Erythroblast (primary cell): ENCODE measurements around the gene MED25.

Experiments used
- DNase-seq, 2 experiments: peaks; one replicate each; lab custom pipeline; 2025; lab: John Stamatoyannopoulos, UW
- GATA1 ChIP-seq: IDR thresholded peaks from 2 replicates; pipeline ENCODE4 v1.6.1; 2011; ENCODE audit warnings: low read depth, mild to moderate bottlenecking, control low read depth, low read length, moderate library complexity
- POLR2A ChIP-seq: IDR thresholded peaks from 2 replicates; pipeline ENCODE4 v1.6.1; 2011; ENCODE audit warnings: mild to moderate bottlenecking, low read length

MED25 gene

DNA sequence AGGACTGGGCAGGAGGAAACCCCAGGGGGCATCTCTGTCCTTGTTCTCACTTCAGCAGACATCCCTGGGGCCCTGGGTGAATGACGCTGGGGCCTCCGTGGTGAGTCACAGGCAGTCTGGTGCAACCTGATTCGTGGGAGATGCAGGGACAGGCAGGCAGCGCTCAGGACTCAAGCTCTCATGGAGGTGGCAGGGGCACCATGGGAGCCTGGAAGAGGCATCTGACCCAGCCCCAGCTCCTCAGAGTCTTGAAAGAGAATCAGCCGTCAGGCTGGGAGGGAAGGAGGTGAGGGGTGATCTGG, 18.9 kb downstream of the MED25 start:
- no peak for DNase-seq
- TF ChIP-seq POLR2A (no peak), GATA1 (no peak)

DNA sequence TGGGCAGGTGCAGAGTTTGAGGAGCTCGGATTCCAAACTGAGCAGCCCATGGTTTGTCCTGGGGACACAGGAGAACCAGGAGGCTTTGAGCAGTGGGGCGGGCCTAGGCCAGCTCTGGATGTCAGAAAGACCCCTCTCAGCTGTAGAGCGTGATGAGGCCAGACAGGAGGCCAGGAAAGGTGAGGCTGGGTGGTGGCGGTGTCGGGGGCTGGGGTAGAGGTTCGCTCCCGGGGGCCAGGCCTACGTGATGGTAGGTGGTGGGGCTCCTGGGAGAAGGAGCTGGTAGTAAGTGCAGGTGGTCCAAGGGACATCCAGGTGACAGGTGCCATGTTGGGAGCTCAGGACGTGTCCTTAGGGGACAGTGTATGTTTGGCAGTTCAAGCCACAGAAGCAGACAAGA, 19.3 kb downstream of the MED25 start:
- DNase-seq = no peak
- TF ChIP-seq POLR2A (no peak), GATA1 (no peak)

DNA sequence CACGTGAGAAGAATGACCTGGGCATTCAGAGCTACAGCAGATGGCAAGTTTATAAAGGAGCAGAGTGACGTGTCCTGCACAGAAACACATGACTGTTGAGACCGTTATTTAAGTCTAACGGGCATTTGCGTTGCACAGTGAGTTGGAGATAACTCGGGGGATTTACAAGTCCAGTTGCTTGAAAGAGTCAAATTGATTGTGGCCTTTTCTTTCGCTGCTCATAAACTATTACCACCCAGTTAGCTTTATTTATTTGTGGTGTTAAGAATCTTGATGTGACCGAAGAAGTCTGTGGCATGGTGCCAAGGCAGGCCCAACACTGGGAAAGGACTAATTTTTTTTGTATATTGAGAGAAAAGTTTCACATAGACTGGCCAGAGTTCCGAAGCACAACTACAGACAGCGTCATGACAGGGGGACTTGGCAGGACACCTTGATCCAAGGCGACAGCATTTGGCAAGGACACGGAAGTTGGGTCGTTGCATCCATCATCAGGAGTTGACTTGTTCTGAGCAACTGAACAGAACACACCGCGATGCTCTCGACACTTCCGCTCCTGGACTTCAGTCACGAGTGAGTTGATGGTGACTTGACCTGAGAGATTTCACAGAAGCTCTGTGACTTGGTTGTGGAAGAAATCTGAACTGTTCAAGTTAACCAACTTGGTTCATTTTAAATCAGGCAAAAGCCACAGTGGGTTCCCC, 20.9 kb downstream of the MED25 start:
- no peak for DNase-seq
- TF ChIP-seq GATA1 (no peak), POLR2A (peak; percentile 27)

DNA sequence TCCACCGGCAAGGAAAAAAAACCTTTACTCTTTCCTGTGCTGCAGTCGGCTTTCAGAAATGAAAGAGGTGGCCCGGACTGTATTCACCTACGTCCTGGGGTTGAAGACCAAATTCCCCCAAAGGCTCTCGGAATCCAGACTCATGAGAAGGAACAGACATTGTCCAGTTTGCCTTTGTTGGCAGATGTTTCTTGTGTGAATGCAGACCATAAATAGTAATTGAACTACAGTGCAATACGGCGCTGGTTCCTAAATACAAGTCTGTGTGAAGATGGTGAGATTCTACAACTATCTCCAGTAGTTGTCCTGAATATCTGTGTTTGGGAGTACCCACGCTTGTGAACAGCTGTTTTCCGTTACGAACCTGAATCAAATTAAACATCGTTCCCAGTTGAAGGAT, 21.6 kb downstream of the MED25 start:
- no peak for TF ChIP-seq POLR2A
- TF ChIP-seq GATA1 = no peak
- DNase-seq = no peak

DNA sequence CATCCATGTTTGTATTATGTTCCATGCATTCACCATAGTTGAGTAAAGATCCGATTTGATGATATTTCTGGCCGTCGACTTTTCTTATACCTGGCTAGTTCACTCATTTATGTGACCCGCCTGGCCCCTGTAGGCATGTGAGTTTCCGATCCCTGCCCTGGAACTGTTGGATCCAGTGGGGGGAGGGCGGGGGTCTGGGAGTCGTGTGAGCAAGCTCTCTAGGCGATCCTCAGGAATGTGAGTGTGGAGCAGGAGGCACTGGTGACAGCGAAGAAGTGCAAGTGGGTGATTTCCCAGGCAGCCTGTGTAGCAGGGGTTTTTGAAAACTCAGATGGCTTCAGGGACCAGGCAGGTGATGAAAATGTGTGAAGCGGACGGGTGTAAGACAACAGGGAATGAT, 22.2 kb downstream of the MED25 start:
- TF ChIP-seq GATA1 = no peak
- TF ChIP-seq POLR2A = no peak

DNA sequence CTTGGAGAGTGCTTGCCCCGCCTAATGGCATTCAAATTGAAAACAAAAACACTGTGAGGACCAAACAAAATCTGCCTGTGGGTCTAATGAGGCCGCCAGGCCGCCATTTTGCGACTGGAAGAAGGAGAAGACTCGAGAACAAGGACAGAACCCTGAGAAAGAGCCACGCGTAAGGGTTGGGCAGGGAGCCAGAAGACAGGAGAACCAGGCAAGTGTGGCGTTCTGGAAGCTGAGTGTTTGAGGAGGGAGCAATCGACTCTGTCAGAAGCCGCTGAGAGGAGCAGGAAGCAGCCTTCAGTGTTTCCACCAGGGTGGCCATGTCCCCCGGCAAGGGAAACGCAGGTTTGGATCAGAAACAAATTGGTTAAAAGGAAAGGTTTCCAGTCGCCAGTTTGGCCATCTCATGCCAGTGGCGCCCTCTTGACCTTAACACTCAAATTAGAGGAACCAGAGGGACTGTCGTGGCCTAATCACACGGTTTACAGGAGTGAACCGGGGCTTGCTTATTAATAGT, 22.7 kb downstream of the MED25 start:
- TF ChIP-seq GATA1 = no peak
- TF ChIP-seq POLR2A = no peak
- no peak for DNase-seq

More for the DNA sequence above, 22.2 kb downstream of the MED25 start:
- DNase-seq = no peak

DNA sequence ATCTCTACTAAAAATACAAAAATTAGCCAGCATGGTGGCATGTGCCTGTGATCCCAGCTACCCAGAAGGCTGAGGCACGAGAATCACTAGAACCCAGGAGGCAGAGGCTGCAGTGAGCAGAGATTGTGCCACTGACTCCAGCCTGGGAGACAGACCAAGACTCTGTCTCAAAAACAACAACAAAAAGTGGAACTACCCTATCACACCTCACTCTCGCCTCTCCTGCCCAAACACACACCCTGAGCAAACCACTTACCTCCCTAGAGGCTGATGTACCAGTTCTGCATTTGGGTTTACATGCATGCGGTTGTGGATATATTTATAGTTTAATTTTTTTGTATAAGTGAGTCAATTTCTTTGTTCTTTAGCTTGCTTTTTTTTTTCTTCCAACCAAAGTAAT, 25.2 kb downstream of the MED25 start:
- no peak for DNase-seq
- TF ChIP-seq POLR2A = no peak
- no peak for TF ChIP-seq GATA1

DNA sequence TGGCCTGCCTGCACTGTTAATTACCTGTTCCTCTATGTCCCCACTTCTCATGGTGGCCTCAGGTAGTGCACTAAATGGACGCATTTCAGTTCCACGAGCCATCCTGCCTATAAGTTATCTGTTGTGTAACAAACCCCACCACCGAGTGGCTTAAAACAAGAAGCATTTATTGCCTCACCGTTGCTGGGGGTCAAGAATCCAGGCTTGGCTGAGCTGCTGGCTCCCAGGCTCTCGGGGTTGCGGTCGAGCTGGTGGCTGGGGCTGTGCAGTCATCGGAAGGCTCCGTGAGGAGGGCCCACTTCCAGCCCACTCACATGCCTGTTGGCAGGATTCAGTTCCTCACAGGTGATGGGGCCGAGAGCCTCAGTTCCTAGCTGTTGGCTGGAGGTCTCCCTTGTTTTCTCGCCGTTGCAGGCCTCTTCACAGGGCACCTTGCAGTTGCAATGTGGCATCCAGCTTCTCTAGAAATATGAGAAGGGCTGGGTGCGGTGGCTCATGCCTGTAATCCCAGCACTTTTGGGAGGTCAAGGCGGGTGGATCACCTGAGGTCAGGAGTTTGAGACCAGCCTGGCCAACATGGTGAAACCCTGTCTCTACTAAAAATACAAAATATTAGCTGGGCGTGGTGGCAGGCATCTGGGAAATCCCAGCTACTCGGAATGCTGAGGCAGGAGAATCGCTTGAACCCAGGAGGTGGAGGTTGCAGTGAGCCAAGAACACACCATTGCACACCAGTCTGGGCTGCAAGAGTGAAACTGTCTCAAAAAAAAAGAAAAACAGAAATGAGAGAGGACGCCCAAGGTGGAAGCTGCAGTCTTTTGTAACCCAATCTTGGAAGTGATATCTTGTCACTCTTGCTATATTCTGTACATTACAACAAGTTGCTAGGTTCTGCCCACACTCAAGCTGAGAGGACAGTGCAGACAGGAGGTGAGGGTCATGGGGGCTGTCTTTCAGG, 26.3 kb downstream of the MED25 start:
- no peak for DNase-seq
- TF ChIP-seq GATA1 (no peak), POLR2A (no peak)

DNA sequence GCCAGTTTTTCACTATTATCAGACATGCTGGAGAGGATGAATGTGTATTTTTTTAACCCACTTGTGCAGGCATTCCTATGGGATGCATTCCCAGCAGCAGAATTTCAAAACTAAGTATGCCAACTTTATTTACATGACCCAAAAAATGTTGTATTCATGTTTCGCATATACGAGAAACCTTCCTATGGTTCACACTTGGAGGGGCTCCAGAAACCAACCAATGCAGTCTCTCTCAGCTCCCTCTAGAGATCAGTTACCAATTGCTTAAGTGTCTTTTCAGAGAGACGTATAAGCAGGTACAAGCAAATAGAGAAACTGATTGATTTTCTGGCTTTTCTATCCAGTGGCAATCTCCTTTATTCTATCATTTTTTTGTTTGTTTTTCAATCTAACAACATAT, 27.3 kb downstream of the MED25 start:
- DNase-seq = no peak
- TF ChIP-seq GATA1 = no peak

DNA sequence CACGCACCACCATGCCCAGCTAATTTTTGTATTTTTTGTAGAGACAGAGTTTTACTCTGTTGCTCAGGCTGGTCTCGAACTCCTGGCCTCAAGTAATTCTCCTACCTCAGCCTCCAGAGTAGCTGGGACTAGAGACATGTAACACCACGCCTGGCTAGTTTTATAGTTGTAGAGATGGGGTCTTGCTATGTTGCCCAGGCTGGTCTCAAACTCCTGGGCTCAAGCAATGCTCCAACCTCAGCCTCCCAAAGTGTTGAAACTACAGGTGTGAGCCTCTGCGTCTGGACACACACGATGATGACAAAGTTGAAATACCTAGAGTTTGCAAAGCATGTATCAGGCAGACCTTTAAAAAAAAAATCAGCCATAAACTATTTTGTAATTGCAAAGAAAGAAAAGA, 28.3 kb downstream of the MED25 start:
- DNase-seq = no peak
- TF ChIP-seq GATA1 (no peak), POLR2A (no peak)

DNA sequence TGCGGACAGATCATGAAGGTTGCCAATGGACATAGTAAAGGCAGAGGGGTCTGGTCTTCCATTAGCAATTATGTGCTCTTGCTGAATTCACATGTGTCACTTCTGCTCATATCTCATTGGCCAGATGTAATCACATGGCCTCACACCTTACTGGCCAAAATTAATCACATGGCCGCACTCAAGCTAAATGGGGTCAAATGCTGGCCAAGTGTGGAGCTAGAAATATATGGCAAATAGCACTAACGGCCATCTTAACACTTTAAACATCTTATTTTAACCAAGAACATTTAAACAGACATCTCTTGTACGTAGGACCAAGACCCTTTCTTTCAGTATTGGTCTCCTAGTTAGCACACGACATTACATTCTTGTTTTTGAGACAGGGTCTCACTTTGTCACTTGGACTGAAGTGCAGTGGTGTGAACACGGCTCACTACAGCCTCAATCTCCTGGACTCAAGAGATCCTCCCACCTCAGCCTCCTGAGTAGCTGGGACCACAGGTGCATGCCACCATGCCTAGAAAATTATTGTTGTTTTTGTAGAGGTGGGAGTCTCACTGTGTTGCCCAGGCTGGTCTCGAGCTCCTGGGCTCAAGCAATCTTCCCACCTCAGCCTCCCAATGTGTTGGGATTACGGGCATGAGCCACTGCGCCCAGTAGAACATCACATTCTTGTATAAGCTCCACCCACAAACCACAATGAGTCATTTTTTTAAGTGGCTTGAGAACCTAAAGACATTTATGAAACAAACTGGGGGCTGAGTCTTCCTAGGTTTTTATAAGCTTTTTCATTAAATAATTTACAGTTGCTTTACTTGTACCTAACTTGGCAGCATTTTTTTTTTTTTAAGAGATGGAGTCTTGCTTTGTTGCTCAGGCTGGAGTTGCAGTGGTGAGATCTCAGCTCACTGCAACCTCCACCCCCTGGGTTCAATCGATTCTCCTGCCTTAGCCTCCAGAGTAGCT, 29.9 kb downstream of the MED25 start:
- TF ChIP-seq GATA1 (no peak), POLR2A (no peak)
- no peak for DNase-seq

DNA sequence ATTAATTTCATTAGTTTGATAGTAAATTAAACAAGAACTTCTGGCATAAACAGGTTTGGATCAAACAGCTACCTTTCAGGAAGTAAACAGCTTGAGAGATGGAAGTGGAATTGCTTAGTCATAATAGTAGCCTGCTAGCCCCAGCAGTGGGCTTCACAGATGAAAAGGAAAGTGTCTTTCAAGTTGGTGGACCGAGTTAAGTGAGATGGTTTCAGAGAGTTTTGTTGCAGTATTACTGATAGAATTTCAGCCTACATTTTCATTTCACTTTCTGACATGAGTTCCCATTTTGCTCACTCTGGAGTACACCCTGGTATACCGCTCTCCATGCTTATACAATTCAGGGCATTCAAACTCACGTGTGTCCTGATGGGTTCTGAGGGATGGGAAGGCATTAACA, 30.8 kb downstream of the MED25 start:
- no peak for DNase-seq
- TF ChIP-seq GATA1 (no peak), POLR2A (no peak)
